Ramos (cell line): Measurements from ENCODE around the gene FOLR1.
"Not testable (repeated sequence)": the region's sequence is repeated elsewhere in the genome, so short reads cannot be mapped to it uniquely, and the experiment has no call there.

Experiments used
- in situ Hi-C: fragments of 300-500 bp; cut with MboI; formaldehyde crosslinking; loops from one replicate; pipeline ENCODE4 v1.14.3; 2022; ENCODE audit warnings: low sequenced_read_pairs; ENCODE audit not compliant: unreplicated experiment

FOLR1 gene

DNA sequence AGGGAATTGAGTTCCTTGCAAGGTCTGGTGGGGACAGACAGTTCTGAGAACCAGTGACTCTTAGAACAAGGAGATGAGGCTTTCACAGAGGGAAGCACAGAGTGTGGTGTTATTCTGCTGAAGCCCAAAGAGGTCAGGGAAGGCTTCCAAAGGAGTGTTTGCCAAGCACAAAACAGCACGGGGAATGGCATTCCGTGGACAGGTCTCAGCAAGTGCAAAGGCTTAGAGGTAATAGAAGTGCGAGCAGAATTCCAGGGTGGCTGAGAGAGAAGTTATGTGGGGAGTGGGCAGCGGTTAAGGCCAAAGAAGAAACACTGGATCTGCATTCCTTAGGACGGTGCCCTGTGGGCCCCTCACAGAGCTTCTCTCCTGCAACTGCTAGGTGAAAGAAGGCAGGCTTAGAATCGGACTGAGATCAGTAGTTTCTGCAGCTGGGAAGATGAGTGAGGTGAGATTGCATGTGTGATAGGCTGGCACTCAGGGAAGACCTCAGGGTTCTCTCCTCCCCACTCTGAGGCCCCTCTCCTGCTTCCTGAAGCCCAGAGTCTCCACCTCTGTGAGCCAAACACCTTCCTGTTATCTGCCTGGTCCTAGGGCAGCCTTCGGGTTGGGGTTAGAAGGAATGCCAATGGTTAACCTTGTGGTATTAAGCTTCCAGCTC, 10.9 kb upstream of the FOLR1 start:
- in situ Hi-C loops = not testable (repeated sequence)

DNA sequence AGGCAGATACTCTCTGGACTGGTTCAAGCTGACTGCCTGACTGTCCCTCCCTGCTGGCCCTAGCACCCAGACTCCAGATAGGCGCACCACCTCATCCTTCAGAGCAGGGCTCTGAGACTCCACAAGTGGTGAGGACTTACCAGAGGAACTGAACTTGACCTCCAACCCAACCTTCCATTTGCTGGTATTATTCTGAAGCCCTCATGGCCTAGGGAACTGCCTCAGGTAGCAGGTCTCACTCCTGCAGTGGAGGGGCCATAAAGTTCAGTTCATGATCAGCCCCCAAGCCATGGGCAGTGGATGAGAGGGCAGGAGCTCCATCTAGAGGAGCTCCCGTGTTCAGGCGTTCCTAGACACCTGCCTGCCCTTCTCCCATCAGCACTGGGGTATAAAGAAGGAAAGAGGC, 10.4 kb upstream of the FOLR1 start:
- in situ Hi-C loops = not testable (repeated sequence)

DNA sequence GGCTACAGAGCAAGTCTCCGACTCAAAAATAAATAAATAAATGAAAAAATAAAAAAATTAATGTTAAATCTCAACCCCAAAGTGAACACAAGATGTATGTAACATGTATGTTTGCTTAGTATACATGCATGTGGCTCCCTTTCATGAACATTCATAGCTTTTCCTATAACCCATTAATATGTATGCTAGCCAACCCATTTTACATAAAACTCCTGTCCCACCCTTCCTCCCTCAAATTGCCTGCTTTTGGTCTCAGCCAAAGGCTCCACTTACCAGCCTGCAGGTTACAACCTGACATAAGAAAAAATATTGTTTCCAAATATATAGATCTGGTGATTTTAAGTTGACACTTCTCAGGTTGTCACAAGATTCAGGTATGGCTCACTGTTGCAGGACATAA, 3.7 kb upstream of the FOLR1 start:
- in situ Hi-C loops = no loop called here

DNA sequence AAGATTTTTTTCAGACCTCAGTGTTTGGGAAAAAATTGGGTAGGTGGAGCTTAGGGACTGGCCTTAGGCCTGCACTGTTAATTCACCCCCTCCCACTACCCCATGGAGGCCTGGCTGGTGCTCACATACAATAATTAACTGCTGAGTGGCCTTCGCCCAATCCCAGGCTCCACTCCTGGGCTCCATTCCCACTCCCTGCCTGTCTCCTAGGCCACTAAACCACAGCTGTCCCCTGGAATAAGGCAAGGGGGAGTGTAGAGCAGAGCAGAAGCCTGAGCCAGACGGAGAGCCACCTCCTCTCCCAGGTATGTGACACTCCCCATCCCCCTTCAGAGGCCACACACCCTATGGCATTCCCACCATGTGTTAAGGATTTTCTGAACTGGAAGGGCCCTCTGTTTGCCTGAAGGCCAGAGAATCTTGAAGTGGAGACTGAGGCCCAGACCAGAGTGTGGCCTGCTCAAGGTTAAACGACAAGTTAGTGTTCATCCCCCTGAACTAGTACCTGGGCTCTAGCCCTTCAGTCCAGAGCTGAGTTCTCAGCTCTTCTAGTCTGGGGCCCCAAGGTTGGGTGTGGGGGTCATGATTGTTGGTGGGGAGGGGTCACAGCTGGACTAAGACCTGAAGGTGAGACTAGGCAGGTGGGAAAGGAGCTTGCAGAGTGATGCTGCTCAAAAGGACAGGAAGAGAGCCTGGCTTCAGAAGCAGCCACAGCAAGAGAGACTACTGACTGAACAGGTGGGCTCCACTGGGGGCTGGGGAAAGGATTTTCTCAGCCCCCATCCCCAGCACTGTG, 2.3 kb upstream of the FOLR1 start:
- in situ Hi-C loops = no loop called here

DNA sequence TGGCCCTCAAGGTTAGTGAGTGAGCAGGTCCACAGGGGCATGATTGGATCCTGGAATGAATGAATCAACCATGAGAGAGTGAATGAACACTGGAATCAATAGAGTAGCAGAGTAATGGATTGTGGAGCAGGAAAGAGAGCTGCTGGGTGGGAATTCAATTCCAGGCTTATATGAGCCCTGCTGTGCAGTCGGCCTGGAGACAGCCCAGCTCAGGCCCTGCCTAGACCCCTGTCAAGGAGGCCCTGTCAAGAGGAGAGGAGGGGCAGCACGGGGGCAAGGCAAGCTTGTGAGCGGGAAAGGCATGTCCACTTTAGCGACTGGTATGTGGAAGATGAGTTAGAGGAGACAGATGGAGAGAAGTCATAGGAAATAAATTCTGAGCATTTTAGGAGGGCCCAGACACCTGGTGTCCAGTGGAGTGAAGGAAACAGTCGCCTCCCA, 1.3 kb upstream of the FOLR1 start:
- in situ Hi-C loops = no loop called here

DNA sequence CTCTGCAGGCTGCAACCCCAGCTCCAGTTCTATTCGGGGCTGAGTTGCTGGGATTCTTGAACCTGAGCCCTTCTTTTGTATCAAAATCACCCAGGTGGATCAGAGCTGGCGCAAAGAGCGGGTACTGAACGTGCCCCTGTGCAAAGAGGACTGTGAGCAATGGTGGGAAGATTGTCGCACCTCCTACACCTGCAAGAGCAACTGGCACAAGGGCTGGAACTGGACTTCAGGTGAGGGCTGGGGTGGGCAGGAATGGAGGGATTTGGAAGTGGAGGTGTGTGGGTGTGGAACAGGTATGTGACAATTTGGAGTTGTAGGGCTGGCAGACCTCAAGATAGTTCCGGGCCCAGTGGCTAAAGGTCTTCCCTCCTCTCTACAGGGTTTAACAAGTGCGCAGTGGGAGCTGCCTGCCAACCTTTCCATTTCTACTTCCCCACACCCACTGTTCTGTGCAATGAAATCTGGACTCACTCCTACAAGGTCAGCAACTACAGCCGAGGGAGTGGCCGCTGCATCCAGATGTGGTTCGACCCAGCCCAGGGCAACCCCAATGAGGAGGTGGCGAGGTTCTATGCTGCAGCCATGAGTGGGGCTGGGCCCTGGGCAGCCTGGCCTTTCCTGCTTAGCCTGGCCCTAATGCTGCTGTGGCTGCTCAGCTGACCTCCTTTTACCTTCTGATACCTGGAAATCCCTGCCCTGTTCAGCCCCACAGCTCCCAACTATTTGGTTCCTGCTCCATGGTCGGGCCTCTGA, 3.8 kb downstream of the FOLR1 start:
- in situ Hi-C loops = no loop called here

DNA sequence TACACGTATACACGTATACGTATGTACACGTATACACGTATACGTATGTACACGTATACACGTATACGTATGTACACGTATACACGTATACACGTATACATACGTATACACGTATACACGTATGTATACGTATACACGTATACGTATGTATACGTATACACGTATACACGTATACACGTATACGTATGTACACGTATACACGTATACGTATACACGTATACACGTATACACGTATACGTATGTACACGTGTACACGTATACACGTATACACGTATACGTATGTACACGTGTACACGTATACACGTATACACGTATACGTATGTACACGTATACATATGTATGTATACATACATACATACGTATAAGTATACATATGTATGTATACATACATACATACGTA, 9.5 kb downstream of the FOLR1 start:
- in situ Hi-C loops = not testable (repeated sequence)

DNA sequence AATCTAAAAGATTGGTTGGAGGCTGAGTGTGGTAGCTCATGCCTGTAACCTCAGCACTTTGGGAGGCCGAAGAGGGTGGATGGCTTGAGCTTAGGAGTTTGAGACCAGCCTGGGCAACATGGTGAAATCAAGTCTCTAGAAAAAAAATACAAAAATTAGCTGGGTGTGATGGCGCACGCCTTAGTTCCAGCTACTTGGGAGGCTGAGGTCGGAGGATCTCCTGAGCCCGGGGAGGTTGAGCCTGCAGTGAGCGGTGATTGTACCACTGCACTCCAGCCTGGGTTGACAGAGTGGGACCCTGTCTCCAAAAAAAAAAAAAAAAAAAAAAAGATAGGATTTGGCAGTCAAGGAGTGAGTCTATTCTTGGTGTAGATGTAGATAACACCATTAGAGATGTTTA, 10.6 kb downstream of the FOLR1 start:
- in situ Hi-C loops = no loop called here

DNA sequence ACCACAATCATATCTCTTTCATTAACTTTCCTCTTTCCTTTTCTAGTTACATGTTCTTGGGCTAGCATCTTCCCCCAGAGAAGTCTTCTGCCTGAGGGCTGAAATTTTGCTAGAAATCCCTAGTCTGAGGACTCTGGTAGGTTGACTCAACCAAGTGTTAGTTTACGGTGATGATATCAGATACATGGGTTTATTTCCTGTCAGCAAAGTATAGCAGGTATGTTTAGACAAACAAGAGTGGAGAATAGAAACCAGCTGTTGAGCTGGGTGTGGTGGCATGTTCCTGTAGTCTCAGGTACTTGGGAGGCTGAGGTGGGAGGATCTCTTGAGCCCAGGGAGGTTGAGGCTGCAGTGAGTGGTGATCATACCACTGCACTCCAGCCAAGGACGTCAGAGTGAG, 11.2 kb downstream of the FOLR1 start:
- in situ Hi-C loops = no loop called here

DNA sequence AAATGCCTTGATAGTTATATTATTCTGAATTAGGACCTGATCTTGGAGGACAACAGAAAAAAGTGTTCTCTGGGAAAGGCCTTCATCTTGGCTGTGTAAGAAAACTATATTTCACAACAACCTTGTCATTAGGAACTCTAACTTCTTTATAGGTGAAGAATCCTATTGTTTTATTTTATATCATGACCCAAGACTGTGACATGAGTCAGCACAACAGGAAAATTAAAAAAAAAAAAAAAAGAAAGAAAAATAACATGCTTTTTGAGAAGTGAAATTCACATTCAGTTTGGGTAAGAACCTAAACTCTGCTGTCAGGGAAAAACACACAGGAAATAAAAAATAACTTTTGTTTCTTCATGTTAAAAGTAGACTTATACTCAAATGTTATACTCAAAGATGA, 12.9 kb downstream of the FOLR1 start:
- in situ Hi-C loops = no loop called here

DNA sequence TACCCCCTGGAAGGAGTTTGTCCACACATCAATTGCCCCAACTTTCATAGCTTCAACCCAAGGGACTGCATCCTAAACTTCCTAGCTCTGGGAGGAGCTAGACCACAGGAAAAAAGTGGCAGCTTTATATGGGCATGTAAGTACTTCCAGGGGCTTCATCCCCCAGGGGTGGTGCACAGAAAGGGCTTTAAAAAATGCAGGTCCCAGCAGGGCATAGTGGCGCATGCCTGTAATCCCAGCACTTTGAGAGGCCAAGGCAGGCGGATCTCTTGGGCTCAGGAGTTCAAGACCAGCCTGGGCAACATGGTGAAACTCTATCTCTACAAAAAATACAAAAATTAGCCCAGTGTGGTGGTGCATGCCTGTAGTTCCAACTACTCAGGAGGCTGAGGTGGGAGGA, 14.9 kb downstream of the FOLR1 start:
- in situ Hi-C loops = not testable (repeated sequence)

DNA sequence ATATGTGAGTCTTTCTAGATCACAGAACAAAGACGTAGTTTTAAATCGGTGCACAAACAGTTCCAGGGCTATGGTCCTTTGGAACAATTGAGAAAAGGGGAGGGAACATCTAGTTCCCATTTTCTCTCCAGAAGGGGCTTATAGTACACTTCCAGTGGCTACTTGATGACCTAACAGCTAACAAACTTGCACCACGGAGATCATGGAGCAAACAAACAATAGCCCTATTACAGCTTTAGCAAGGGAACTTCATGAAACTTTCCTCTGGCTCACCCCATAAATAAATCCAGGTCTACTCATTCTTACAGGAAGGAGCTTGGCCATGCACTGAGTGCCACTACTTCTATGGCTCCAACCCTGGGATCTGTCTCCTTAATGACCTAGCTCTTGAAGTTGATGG, 16.3 kb downstream of the FOLR1 start:
- in situ Hi-C loops = no loop called here

DNA sequence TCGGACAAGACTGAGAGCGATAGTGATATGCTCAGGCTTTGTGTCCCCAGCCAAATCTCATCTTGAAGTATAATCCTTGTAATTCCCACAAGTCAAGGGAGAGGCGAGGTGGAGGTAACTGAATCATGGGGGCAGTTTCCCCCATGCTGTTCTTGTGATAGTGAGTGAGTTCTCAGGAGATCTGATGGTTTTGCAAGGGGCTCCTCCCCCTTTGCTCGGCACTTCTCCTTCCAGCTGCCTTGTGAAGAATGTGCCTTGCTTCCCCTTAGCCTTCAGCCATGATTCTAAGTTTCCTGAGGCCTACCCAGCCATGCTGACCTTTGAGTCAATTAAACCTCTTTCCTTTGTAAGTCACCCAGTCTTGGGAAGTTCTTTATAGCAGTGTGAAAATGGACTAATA, 17.2 kb downstream of the FOLR1 start:
- in situ Hi-C loops = no loop called here

DNA sequence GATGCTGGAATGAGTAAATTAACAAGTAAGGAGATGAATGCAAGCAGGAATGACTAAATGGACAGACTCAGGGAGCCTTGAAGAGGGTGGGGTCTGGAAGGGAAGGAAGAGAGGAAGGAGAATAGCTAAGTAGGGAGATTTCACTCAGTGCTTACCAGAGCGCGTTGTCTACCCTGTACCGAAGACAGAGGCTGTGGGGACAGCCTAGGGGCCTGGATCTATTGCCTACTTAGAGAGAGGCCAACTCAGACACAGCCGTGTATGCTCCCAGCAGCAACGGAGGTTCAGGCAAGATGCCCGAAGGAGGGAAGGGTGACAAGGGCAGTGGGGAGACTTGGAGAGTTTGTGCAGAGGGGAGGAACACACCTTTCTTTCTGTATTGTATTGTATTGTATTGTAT, 24.7 kb downstream of the FOLR1 start, which contains the start of gene FOLR2:
Gene FOLR2, plus strand, starts transcription at position 157 of the 400 bp plus-strand sequence. CDS start 1,791 bp downstream, outside the sequence.
- in situ Hi-C loops = no loop called here

DNA sequence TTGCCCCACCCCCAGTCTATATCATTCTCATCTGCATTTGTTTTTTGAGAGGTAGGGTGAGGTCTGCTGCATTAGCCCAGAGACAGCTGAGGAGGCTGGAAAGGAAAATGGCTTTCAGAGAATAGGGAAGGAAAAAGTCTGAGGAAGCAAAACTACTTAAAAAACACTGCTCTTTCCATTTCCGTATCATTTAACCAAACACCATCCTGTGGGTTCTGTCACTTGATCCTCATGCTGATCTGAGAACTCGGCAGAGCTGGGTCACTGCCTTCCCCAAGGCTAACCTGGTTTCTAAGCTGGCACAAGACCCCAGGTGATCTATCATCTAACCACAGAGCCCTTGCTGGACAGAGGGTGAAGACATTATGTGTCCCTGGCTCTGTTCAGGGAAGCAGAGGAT, 25.9 kb downstream of the FOLR1 start:
- in situ Hi-C loops = no loop called here

DNA sequence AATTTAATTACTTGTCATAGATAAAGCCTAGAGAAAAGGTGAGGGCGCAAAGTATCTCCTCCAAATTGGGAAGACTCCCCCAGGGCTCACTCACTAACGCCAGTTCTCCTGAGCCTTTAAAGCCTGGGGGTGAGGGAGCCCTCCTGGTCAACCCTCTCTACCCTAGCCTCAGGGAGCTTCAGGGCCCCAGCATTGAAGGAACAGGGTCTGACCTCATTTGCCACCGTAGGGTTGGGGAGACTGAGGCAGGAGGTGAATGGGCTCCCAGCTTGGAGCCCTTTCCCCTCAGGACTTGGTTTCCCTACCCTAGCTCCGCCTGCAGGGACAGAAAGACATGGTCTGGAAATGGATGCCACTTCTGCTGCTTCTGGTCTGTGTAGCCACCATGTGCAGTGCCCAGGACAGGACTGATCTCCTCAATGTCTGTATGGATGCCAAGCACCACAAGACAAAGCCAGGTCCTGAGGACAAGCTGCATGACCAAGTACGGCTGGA, 26.4 kb downstream of the FOLR1 start:
- in situ Hi-C loops = no loop called here

DNA sequence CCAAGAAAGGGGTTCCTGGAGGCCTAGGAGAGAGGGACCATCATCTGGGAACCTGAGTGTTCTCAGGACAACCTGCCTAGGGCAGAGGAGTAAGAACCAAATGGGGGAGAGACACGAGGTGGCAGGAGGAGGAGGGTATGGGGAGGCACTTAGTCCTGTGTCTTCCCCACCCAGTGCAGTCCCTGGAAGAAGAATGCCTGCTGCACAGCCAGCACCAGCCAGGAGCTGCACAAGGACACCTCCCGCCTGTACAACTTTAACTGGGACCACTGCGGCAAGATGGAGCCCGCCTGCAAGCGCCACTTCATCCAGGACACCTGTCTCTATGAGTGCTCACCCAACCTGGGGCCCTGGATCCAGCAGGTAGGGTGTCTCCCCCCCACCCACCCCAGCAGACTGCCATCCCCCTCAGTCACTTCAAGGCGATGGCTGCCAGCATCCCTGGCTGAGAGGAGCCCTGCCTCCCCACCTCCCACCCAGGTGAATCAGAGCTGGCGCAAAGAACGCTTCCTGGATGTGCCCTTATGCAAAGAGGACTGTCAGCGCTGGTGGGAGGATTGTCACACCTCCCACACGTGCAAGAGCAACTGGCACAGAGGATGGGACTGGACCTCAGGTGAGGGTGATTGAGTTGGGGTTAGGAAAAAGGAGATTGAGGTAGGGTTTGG, 28.9 kb downstream of the FOLR1 start:
- in situ Hi-C loops = no loop called here

DNA sequence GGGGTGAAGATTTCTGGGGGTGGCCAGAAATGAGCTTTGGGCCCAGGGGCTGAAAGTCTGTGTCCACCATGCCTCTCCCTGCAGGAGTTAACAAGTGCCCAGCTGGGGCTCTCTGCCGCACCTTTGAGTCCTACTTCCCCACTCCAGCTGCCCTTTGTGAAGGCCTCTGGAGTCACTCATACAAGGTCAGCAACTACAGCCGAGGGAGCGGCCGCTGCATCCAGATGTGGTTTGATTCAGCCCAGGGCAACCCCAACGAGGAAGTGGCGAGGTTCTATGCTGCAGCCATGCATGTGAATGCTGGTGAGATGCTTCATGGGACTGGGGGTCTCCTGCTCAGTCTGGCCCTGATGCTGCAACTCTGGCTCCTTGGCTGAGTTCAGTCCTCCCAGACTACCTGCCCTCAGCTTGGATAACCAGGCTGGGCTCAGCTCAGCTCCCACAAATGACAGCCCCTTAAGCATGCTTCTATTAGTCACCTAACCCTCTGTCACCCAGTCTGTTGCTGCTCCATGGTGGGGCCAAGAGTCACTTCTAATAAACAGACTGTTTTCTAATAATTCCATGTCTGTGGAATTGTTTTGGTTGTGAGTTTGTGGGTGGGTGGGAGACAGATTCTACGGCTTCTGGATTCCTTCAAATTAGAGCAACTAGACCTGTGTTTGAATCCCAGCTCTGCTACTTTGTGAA, 29.6 kb downstream of the FOLR1 start:
- in situ Hi-C loops = no loop called here

DNA sequence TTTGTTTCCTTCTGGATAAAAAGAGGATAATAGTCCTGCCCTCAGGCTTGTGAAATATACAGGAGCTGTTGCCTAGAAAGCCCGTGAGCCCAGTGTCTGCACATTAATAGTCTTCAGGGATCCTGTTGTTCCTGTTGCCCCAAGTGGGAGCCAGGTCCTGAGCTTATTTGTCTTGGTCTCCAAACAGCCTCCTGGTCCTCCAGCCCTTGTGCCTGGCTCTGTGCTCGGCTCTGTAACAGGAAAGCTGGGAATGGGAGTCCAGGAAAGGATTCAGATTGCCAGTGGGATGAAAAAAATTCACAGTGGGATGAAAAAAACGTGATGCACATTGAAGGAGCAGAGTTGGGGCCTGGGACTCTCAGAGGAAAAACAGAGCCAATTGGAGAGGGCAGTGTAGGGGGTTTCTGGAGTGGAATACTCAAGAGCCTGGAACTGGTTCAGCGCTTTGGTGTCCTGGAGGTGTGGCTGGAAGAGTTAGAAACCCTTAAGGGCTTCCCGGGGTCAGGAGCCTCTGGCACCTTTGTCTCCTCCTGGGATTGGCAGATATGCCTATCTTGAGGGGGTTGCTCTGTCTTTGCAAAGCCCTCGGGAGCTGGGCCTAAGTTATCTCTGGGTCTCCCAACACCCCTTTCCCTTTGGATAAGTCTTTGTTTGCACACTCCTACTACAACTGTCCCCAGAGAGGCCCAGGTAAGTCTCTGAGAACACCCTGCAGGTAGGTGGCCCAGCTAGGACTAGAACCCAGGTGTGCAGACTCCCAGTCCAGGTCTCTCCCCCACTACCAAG, 30.4 kb downstream of the FOLR1 start:
- in situ Hi-C loops = no loop called here
